Liver (tissue), 9 donors: ENCODE data around the gene SRGAP1. TPM values are rescaled to one million over a fixed set of nuclear protein-coding genes. Genes with fewer than 3 reads are reported as not detected.

Experiments used
- DNase-seq: peaks from one replicate; pipeline ENCODE4 v3.0.0-alpha.2; 2017; ENCODE audit warnings: low spot score
- H3K27ac ChIP-seq, 2 donors: one replicate each; pipeline ENCODE4 v1.7.0; 2013; ENCODE audit warnings: inconsistent platforms in 2 of 2, low read length in 2 of 2, control low read depth in 1 of 2, low read depth in 1 of 2, mild to moderate bottlenecking in 1 of 2
- H3K27me3 ChIP-seq, 4 donors: one replicate each; pipeline versions ENCODE4 v1.6.1 to v1.7.0; 2013; ENCODE audit warnings: low read length in 3 of 4, inconsistent platforms in 1 of 4, mild to moderate bottlenecking in 1 of 4, moderate library complexity in 1 of 4; ENCODE audit not compliant: control insufficient read depth in 4 of 4, insufficient read depth in 4 of 4
- H3K36me3 ChIP-seq, 4 donors: one replicate each; pipeline versions ENCODE4 v1.6.1 to v1.7.0; 2013; ENCODE audit warnings: low read length in 3 of 4, mild to moderate bottlenecking in 3 of 4, low read depth in 1 of 4, moderate library complexity in 1 of 4; ENCODE audit not compliant: control insufficient read depth in 4 of 4, insufficient read depth in 3 of 4
- H3K4me1 ChIP-seq, 4 donors: one replicate each; pipeline versions ENCODE4 v1.6.1 to v1.7.0; 2013; ENCODE audit warnings: low read length in 3 of 4, mild to moderate bottlenecking in 3 of 4, moderate library complexity in 1 of 4; ENCODE audit not compliant: control insufficient read depth in 4 of 4, insufficient read depth in 4 of 4
- H3K4me3 ChIP-seq, 3 donors: one replicate each; pipeline versions ENCODE4 v1.6.1 to v1.7.0; 2013; ENCODE audit warnings: low read length in 3 of 3, control low read depth in 1 of 3, low read depth in 1 of 3, mild to moderate bottlenecking in 1 of 3
- H3K9ac ChIP-seq, 2 donors: one replicate each; pipeline ENCODE4 v1.7.0; 2013; ENCODE audit warnings: low read length in 2 of 2, mild to moderate bottlenecking in 2 of 2, moderate library complexity in 2 of 2, control low read depth in 1 of 2, low read depth in 1 of 2
- H3K9me3 ChIP-seq, 4 donors: one replicate each; pipeline versions ENCODE4 v1.6.1 to v1.7.0; 2013; ENCODE audit warnings: low read length in 3 of 4; ENCODE audit not compliant: control insufficient read depth in 4 of 4
- CTCF ChIP-seq: fragments of 150-350 bp; IDR thresholded peaks from 2 replicates; pipeline ENCODE4 v1.5.1; 2017; ENCODE audit warnings: improper control_type of control experiment, low read depth, low read length; ENCODE audit not compliant: missing input control
- EGR1 ChIP-seq, 2 donors: IDR thresholded peaks; 2 replicates each; pipeline ENCODE4 v1.6.1; 2016 to 2018; ENCODE audit warnings: antibody characterized with exemption in 2 of 2, low read depth in 2 of 2
- FOXA1 ChIP-seq: IDR thresholded peaks from 2 replicates; pipeline ENCODE4 v1.6.1; 2016; ENCODE audit warnings: antibody characterized with exemption
- FOXA2 ChIP-seq: IDR thresholded peaks from 2 replicates; pipeline ENCODE4 v1.6.1; 2016; ENCODE audit warnings: antibody characterized with exemption
- GABPA ChIP-seq, 2 donors: IDR thresholded peaks in 1 of 2; conservative IDR thresholded peaks in 1 of 2; 2 replicates each; pipeline ENCODE4 v1.6.1; 2016; ENCODE audit warnings: antibody characterized with exemption in 2 of 2, mild to moderate bottlenecking in 1 of 2, moderate library complexity in 1 of 2
- HNF4A ChIP-seq, 2 donors: conservative IDR thresholded peaks; 2 replicates each; pipeline ENCODE4 v1.6.1; 2016; ENCODE audit warnings: antibody characterized with exemption in 2 of 2, mild to moderate bottlenecking in 2 of 2
- HNF4G ChIP-seq: IDR thresholded peaks from 2 replicates; pipeline ENCODE4 v1.6.1; 2016; ENCODE audit warnings: antibody characterized with exemption
- JUND ChIP-seq, 2 donors: IDR thresholded peaks; 2 replicates each; pipeline ENCODE4 v1.6.1; 2016; ENCODE audit warnings: antibody characterized with exemption in 2 of 2
- NR2F2 ChIP-seq: IDR thresholded peaks from 2 replicates; pipeline ENCODE4 v1.6.1; 2016; ENCODE audit warnings: antibody characterized with exemption
- RAD21 ChIP-seq, 2 donors: IDR thresholded peaks; 2 replicates each; pipeline ENCODE4 v1.6.1; 2016; ENCODE audit warnings: antibody characterized with exemption in 2 of 2, mild to moderate bottlenecking in 2 of 2
- RXRA ChIP-seq, 2 donors: IDR thresholded peaks; 2 replicates each; pipeline ENCODE4 v1.6.1; 2017 to 2018; ENCODE audit warnings: antibody characterized with exemption in 2 of 2, mild to moderate bottlenecking in 1 of 2
- SP1 ChIP-seq: IDR thresholded peaks from 2 replicates; pipeline ENCODE4 v1.6.1; 2018; ENCODE audit warnings: antibody characterized with exemption, mild to moderate bottlenecking
- TAF1 ChIP-seq: conservative IDR thresholded peaks from 2 replicates; pipeline ENCODE4 v1.6.1; 2016; ENCODE audit warnings: antibody characterized with exemption, mild to moderate bottlenecking
- YY1 ChIP-seq: IDR thresholded peaks from 2 replicates; pipeline ENCODE4 v1.6.1; 2016; ENCODE audit warnings: antibody characterized with exemption, mild to moderate bottlenecking
- WGBS: extraction: QIAGEN DNeasy Blood & Tissue Kit; methylation state at CpG from one replicate; pipeline ENCODE4 v1.1.7; 2013; 5-methylcytosine and 5-hydroxymethylcytosine counted together
- polyA plus RNA-seq, 2 donors: library from polyadenylated mRNA; stranded (reverse) in 1 of 2; unstranded in 1 of 2; fragments of 200-250 nt in 1 of 2; fragments of >200 nt in 1 of 2; fragmentation: Nextera tagmentation in 1 of 2; extraction: Ambion mirVana in 1 of 2; gene quantifications; one replicate each; pipeline versions ENCODE4 v1.2.1 to v1.2.3, GENCODE V29; 2013 to 2015
- total RNA-seq, 2 donors: library from RNA; depleted of rRNA; stranded (reverse); fragments of >200 nt; gene quantifications; one replicate each; pipeline ENCODE4 v1.2.3, GENCODE V29; 2014
- TF ChIP-seq, protein P1 (sequence below): IDR thresholded peaks from 2 replicates; pipeline ENCODE4 v1.6.1; 2016; ENCODE audit warnings: antibody characterized with exemption
- TF ChIP-seq, protein P2 (sequence below): IDR thresholded peaks from 2 replicates; pipeline ENCODE4 v1.6.1; 2016; ENCODE audit warnings: antibody characterized with exemption
- TF ChIP-seq, protein P3 (sequence below): IDR thresholded peaks from 2 replicates; pipeline ENCODE4 v1.6.1; 2016; ENCODE audit warnings: antibody characterized with exemption, mild to moderate bottlenecking
- TF ChIP-seq, protein P4 (sequence below): IDR thresholded peaks from 2 replicates; pipeline ENCODE4 v1.6.1; 2016; ENCODE audit warnings: antibody characterized with exemption
- donor health status: healthy.
- donor health status: healthy.
- donor health status: healthy.
- donor health status: healthy.
- donor health status: healthy.

The SRGAP1 gene
- total and polyA plus RNA-seq, 4 donors, result 0.28 to 1.3 (median 0.85) TPM

- H3K36me3 ChIP-seq, result peaks cover 2 to 17% (median 11%) of the 10 kb centered on the region in 4 donors
- H3K4me1 ChIP-seq, result no peaks in the 10 kb centered on the region
- H3K4me3 ChIP-seq, result no peak overlapping the region
- no peak for DNase-seq
- TF ChIP-seq, protein P1, sequence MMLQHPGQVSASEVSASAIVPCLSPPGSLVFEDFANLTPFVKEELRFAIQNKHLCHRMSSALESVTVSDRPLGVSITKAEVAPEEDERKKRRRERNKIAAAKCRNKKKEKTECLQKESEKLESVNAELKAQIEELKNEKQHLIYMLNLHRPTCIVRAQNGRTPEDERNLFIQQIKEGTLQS, result no peak
- TF ChIP-seq GABPA (IDR thresholded peaks at IDR 0.05 in 1 of 2, conservative IDR thresholded peaks at IDR 0.05 in 1 of 2) (no peak), EGR1 (IDR thresholded peaks at IDR 0.05; ENCODE audit: low read depth in 2 of 2) (no peak), RXRA (IDR thresholded peaks at IDR 0.05) (no peak), FOXA2 (no peak), TAF1 (no peak), HNF4G (no peak), HNF4A (conservative IDR thresholded peaks at IDR 0.05) (no peak), FOXA1 (no peak), SP1 (no peak)
- TF ChIP-seq, protein P2, sequence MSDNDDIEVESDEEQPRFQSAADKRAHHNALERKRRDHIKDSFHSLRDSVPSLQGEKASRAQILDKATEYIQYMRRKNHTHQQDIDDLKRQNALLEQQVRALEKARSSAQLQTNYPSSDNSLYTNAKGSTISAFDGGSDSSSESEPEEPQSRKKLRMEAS, result no peak
- H3K27ac ChIP-seq, result no peak overlapping the region
- no peaks in the 10 kb centered on the region for H3K27me3 ChIP-seq
- H3K9ac ChIP-seq, result no peak overlapping the region
- no peaks in the 10 kb centered on the region for H3K9me3 ChIP-seq
Observed at GRCh38 chr12:64190140-64190539, 345.6 kb downstream of the SRGAP1 start.

GRCh38 chr12:64192644-64193444, 348.3 kb downstream of the SRGAP1 start:
- no peak overlapping the region for H3K27ac ChIP-seq
- no peak overlapping the region for H3K4me3 ChIP-seq
- no peak for DNase-seq
- no peaks in the 10 kb centered on the region for H3K27me3 ChIP-seq
- no peaks in the 10 kb centered on the region for H3K4me1 ChIP-seq
- no peak overlapping the region for H3K9ac ChIP-seq
- WGBS, result 92% methylated on average over 7 of the region's 7 CpGs
- TF ChIP-seq FOXA2 (no peak), SP1 (no peak), HNF4G (no peak), EGR1 (IDR thresholded peaks at IDR 0.05; ENCODE audit: low read depth in 2 of 2) (no peak), CTCF (no peak), RAD21 (IDR thresholded peaks at IDR 0.05) (no peak), FOXA1 (no peak), GABPA (IDR thresholded peaks at IDR 0.05 in 1 of 2, conservative IDR thresholded peaks at IDR 0.05 in 1 of 2) (no peak), JUND (IDR thresholded peaks at IDR 0.05) (no peak), TAF1 (no peak), NR2F2 (no peak), YY1 (no peak), RXRA (IDR thresholded peaks at IDR 0.05) (no peak), HNF4A (conservative IDR thresholded peaks at IDR 0.05) (no peak)
- TF ChIP-seq, protein P2, result no peak
- TF ChIP-seq, protein P3, sequence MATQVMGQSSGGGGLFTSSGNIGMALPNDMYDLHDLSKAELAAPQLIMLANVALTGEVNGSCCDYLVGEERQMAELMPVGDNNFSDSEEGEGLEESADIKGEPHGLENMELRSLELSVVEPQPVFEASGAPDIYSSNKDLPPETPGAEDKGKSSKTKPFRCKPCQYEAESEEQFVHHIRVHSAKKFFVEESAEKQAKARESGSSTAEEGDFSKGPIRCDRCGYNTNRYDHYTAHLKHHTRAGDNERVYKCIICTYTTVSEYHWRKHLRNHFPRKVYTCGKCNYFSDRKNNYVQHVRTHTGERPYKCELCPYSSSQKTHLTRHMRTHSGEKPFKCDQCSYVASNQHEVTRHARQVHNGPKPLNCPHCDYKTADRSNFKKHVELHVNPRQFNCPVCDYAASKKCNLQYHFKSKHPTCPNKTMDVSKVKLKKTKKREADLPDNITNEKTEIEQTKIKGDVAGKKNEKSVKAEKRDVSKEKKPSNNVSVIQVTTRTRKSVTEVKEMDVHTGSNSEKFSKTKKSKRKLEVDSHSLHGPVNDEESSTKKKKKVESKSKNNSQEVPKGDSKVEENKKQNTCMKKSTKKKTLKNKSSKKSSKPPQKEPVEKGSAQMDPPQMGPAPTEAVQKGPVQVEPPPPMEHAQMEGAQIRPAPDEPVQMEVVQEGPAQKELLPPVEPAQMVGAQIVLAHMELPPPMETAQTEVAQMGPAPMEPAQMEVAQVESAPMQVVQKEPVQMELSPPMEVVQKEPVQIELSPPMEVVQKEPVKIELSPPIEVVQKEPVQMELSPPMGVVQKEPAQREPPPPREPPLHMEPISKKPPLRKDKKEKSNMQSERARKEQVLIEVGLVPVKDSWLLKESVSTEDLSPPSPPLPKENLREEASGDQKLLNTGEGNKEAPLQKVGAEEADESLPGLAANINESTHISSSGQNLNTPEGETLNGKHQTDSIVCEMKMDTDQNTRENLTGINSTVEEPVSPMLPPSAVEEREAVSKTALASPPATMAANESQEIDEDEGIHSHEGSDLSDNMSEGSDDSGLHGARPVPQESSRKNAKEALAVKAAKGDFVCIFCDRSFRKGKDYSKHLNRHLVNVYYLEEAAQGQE, result no peak
- TF ChIP-seq, protein P4, sequence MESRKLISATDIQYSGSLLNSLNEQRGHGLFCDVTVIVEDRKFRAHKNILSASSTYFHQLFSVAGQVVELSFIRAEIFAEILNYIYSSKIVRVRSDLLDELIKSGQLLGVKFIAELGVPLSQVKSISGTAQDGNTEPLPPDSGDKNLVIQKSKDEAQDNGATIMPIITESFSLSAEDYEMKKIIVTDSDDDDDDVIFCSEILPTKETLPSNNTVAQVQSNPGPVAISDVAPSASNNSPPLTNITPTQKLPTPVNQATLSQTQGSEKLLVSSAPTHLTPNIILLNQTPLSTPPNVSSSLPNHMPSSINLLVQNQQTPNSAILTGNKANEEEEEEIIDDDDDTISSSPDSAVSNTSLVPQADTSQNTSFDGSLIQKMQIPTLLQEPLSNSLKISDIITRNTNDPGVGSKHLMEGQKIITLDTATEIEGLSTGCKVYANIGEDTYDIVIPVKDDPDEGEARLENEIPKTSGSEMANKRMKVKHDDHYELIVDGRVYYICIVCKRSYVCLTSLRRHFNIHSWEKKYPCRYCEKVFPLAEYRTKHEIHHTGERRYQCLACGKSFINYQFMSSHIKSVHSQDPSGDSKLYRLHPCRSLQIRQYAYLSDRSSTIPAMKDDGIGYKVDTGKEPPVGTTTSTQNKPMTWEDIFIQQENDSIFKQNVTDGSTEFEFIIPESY, result no peak
- TF ChIP-seq, protein P1, result no peak
- no peaks in the 10 kb centered on the region for H3K9me3 ChIP-seq
- peaks cover 2 to 17% (median 12%) of the 10 kb centered on the region in 4 donors for H3K36me3 ChIP-seq
